ENCODE measurements around the gene PARD6G. TPM values are rescaled to one million over a fixed set of nuclear protein-coding genes. Genes with fewer than 3 reads are reported as not detected.

PARD6G gene
- total RNA-seq, 1 experiment from 2014 or later, result 1.5 TPM

DNA sequence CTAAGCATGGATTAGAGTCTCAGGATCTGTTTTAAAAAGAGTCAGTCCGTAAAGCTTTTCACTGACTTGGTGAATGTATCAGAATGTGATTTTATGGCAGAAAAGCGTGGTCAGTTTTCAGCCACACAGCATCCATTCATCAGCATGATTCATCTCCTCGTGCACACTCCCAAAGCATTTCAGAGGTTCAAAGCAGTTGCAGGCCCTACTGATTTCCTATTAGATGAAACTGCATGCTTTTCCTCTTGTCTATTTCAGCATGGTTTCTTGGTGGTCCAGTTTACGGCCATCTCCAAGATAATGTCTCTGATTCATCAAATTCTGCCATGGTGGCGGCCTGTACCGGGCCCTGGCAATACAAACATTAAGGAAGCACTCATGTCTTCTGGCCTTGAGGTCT lies 4.8 kb upstream of the PARD6G start:
- CTCF ChIA-PET, result no interaction called here
- H3K4me1 Mint-ChIP-seq (ENCODE audit: low read depth, unreplicated experiment), result no peaks in the 10 kb centered on the region
- H3K4me3 Mint-ChIP-seq (ENCODE audit: low read depth, unreplicated experiment), result no peak overlapping the region
- peaks cover 4% of the 10 kb centered on the region for H3K9me3 Mint-ChIP-seq (ENCODE audit: low read depth, unreplicated experiment)
- no peak for DNase-seq
- no peaks in the 10 kb centered on the region for H3K36me3 Mint-ChIP-seq (ENCODE audit: insufficient read depth, unreplicated experiment)
- TF ChIP-seq, protein P1, sequence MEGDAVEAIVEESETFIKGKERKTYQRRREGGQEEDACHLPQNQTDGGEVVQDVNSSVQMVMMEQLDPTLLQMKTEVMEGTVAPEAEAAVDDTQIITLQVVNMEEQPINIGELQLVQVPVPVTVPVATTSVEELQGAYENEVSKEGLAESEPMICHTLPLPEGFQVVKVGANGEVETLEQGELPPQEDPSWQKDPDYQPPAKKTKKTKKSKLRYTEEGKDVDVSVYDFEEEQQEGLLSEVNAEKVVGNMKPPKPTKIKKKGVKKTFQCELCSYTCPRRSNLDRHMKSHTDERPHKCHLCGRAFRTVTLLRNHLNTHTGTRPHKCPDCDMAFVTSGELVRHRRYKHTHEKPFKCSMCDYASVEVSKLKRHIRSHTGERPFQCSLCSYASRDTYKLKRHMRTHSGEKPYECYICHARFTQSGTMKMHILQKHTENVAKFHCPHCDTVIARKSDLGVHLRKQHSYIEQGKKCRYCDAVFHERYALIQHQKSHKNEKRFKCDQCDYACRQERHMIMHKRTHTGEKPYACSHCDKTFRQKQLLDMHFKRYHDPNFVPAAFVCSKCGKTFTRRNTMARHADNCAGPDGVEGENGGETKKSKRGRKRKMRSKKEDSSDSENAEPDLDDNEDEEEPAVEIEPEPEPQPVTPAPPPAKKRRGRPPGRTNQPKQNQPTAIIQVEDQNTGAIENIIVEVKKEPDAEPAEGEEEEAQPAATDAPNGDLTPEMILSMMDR (IDR thresholded peaks at IDR 0.05; ENCODE audit: unreplicated experiment), result no peak
- intact Hi-C loops (cut with micrococcal nuclease; ENCODE audit: unreplicated experiment), result no loop called here
- peaks cover 12% of the 10 kb centered on the region for H3K27me3 Mint-ChIP-seq (ENCODE audit: unreplicated experiment)
- BruUV-seq (replicated peaks), result no TSS peak
- no peak overlapping the region for H3K27ac Mint-ChIP-seq (ENCODE audit: unreplicated experiment)

DNA sequence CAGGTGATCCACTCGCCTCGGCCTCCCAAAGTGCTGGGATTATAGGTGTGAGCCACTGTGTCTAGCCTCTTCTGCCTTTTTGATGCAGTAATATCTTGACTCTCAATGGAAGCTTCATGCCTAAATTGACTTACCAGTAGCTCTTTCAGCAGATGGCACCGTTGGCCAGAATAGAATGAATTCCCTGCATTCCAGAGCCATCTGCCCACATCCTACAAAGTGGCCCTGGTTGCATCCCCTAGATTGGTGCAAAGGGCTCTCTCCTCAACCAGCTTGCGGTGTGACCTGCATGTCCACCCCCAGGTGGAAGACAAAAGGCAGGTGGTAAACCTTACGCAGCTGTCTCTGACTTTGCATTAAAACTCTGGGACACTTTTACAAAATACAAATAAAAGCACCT lies 4.4 kb upstream of the PARD6G start:
- no peak for DNase-seq
- Mint-ChIP-seq H3K27me3 (ENCODE audit: unreplicated experiment) (peaks cover 12% of the 10 kb centered on the region), H3K36me3 (ENCODE audit: insufficient read depth, unreplicated experiment) (no peaks in the 10 kb centered on the region), H3K27ac (ENCODE audit: unreplicated experiment) (no peak overlapping the region), H3K9me3 (ENCODE audit: low read depth, unreplicated experiment) (peaks cover 2% of the 10 kb centered on the region), H3K4me1 (ENCODE audit: low read depth, unreplicated experiment) (no peaks in the 10 kb centered on the region), H3K4me3 (ENCODE audit: low read depth, unreplicated experiment) (no peak overlapping the region)
- CTCF ChIA-PET, result no interaction called here
- TF ChIP-seq, protein P1 (IDR thresholded peaks at IDR 0.05; ENCODE audit: unreplicated experiment), result no peak
- intact Hi-C loops (cut with micrococcal nuclease; ENCODE audit: unreplicated experiment), result no loop called here
- no TSS peak for BruUV-seq (replicated peaks)

DNA sequence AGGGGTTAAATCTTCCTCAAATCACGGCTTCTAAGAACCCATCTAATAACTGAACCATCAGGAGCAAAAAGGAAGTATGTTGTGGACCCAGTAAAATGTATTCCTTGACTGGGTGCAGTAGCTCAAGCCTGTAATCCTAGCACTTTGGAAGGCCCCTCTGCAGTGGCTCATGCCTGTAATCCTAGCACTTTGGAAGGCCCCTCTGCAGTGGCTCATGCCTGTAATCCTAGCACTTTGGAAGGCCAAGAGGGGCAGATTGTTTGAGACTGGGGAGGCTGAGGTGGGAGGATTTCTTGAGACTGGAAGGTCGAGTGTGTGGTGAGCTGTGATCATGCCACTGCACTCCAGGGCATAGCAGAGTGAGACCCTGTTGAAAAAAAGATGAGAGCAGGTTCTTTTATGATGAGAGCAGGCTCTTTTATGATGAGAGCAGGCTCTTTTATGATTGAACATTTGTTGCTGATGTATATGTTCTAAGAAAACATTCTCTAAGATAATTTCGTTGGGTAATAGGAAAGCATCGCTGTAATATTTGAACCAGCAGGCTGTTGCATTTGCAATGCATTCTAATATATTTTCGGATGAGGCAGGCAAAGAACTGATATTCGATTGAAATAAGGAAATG lies 3.5 kb upstream of the PARD6G start:
- Mint-ChIP-seq H3K27ac (ENCODE audit: unreplicated experiment) (no peak overlapping the region), H3K4me3 (ENCODE audit: low read depth, unreplicated experiment) (no peak overlapping the region), H3K4me1 (ENCODE audit: low read depth, unreplicated experiment) (no peaks in the 10 kb centered on the region), H3K9me3 (ENCODE audit: low read depth, unreplicated experiment) (peaks cover 2% of the 10 kb centered on the region), H3K36me3 (ENCODE audit: insufficient read depth, unreplicated experiment) (no peaks in the 10 kb centered on the region), H3K27me3 (ENCODE audit: unreplicated experiment) (peaks cover 12% of the 10 kb centered on the region)
- intact Hi-C loops (cut with micrococcal nuclease; ENCODE audit: unreplicated experiment), result no loop called here
- no TSS peak for BruUV-seq (replicated peaks)
- no peak for DNase-seq
- TF ChIP-seq, protein P1 (IDR thresholded peaks at IDR 0.05; ENCODE audit: unreplicated experiment), result no peak
- CTCF ChIA-PET, result no interaction called here

DNA sequence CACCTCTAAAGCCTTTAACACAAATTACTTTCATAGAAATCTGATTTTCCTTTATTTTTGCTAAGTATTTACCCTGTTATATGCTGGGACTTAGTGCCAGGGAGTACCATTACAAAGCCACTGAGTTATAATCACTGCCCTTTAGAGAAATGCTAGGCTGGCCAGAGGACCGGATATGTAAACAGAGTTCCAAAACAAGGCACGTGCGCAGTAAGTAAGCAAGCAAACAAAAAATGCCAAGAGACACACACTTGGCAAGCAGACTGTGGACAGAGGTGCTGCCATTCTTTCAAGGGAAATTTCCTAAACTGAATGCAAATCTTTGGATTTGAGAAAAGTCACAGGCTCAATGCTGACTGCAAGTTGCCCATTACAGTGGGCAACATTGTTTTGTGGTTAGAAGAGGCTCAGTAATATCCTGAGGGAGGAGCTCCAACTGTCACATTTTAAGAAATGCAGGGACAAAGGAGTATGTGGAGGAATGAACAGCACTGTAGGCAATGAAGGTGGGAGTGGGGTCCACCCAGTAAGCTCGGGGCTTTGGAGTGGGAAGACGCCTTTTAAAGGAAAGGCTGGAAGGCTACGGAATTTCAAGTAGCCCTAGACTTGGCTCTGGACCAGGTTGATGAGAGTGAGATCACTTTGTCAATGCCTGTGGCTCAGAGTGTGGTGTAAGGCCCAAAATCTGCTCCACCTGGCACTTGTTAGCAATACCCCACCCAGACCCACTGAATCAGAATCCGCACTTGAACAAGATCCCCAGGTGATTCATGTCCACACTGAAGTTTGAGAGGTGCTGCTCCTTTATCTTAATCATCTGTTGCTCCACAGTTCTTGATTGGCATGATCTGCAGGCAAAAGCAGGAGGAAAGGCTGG lies 2.1 kb upstream of the PARD6G start:
- H3K9me3 Mint-ChIP-seq (ENCODE audit: low read depth, unreplicated experiment), result peaks cover 2% of the 10 kb centered on the region
- H3K27me3 Mint-ChIP-seq (ENCODE audit: unreplicated experiment), result peaks cover 12% of the 10 kb centered on the region
- no peaks in the 10 kb centered on the region for H3K4me1 Mint-ChIP-seq (ENCODE audit: low read depth, unreplicated experiment)
- intact Hi-C loops (cut with micrococcal nuclease; ENCODE audit: unreplicated experiment), result no loop called here
- no peak overlapping the region for H3K27ac Mint-ChIP-seq (ENCODE audit: unreplicated experiment)
- CTCF ChIA-PET, result no interaction called here
- TF ChIP-seq, protein P1 (IDR thresholded peaks at IDR 0.05; ENCODE audit: unreplicated experiment), result no peak
- no peaks in the 10 kb centered on the region for H3K36me3 Mint-ChIP-seq (ENCODE audit: insufficient read depth, unreplicated experiment)
- no TSS peak for BruUV-seq (replicated peaks)
- no peak overlapping the region for H3K4me3 Mint-ChIP-seq (ENCODE audit: low read depth, unreplicated experiment)
- no peak for DNase-seq
